Heart left ventricle (tissue), 16 donors: ENCODE data around the gene SH3GLB1. TPM values are rescaled to one million over a fixed set of nuclear protein-coding genes. Genes with fewer than 3 reads are reported as not detected.
A peak's percentile ranks its signal among the peaks of the same experiment; 100 is the strongest.

Experiments
- ATAC-seq, 4 donors: fragments of 200-7000 bp; cut with Tn5 transposase; one replicate each; pipeline ENCODE4 v1.9.1; 2020 to 2022; ENCODE audit warnings: moderate library complexity in 4 of 4, mild to moderate bottlenecking in 3 of 4, moderate number of reproducible peaks in 1 of 4
- DNase-seq, 5 donors: peaks; one replicate each; pipeline ENCODE4 v3.0.0-alpha.2; 2020
- H3K27ac ChIP-seq, 12 donors: fragments of 200-600 bp; sonication (generic) in 4 of 12; one replicate each; pipeline versions ENCODE4 v1.5.0 to v1.8.0; 2016 to 2022; ENCODE audit warnings: mild to moderate bottlenecking in 2 of 12
- H3K27me3 ChIP-seq, 9 donors: fragments of 200-600 bp; sonication (generic) in 2 of 9; one replicate each; pipeline versions ENCODE4 v1.5.1 to v1.8.0; 2016 to 2022; ENCODE audit warnings: mild to moderate bottlenecking in 3 of 9
- H3K36me3 ChIP-seq, 9 donors: fragments of 200-600 bp; sonication (generic) in 2 of 9; one replicate each; pipeline versions ENCODE4 v1.5.0 to v1.8.0; 2018 to 2022; ENCODE audit warnings: mild to moderate bottlenecking in 2 of 9
- H3K4me1 ChIP-seq, 12 donors: fragments of 200-600 bp; sonication (generic) in 4 of 12; one replicate each; pipeline versions ENCODE4 v1.5.0 to v1.8.0; 2016 to 2022; ENCODE audit warnings: mild to moderate bottlenecking in 3 of 12
- H3K4me3 ChIP-seq, 12 donors: fragments of 200-600 bp; sonication (generic) in 4 of 12; one replicate each; pipeline versions ENCODE4 v1.5.0 to v1.8.0; 2017 to 2022; ENCODE audit warnings: mild to moderate bottlenecking in 9 of 12, moderate library complexity in 4 of 12
- H3K9me3 ChIP-seq, 12 donors: fragments of 200-600 bp; sonication (generic) in 4 of 12; one replicate each; pipeline versions ENCODE4 v1.5.0 to v1.8.0; 2016 to 2022; ENCODE audit warnings: mild to moderate bottlenecking in 1 of 12
- CTCF ChIP-seq, 12 donors: fragments of 200-600 bp; sonication (generic) in 4 of 12; IDR thresholded peaks; one replicate each; pipeline versions ENCODE4 v1.5.0 to v1.8.0; 2018 to 2022; ENCODE audit warnings: antibody characterized with exemption in 12 of 12, mild to moderate bottlenecking in 5 of 12
- POLR2A ChIP-seq, 2 donors: fragments of 450-650 bp; IDR thresholded peaks; one replicate each; pipeline ENCODE4 v1.6.1; 2017; ENCODE audit warnings: antibody characterized with exemption in 2 of 2, mild to moderate bottlenecking in 2 of 2, moderate library complexity in 2 of 2
- WGBS, 4 donors: extraction: QIAGEN DNeasy Blood & Tissue Kit in 2 of 4; methylation state at CpG; one replicate each; pipeline versions ENCODE4 v1.1.5 to v1.1.7; 2013 to 2018; 5-methylcytosine and 5-hydroxymethylcytosine counted together
- intact Hi-C, 10 donors: fragments of 100-400 bp; cut with DNase I; formaldehyde crosslinking; loops; one replicate each; pipeline versions ENCODE4 v1.11.1 to v1.14.2; 2022
- polyA plus RNA-seq, 2 donors: library from polyadenylated mRNA; stranded (reverse); fragments of 200-250 nt; gene quantifications; one replicate each; pipeline ENCODE4 v1.2.3, GENCODE V29; 2013
- total RNA-seq, 9 donors: library from RNA; depleted of rRNA in 2 of 9; stranded (reverse); fragments of >200 nt in 2 of 9; fragmentation: NEBNext Ultra II Directional in 3 of 9; extraction: Animal tissue kit (Norgen Biotek cat#: 25700) in 3 of 9; gene quantifications; one replicate each; pipeline versions ENCODE4 v1.1.0 to v1.2.4, GENCODE V29; 2016 to 2023
- donor health status: ischemic (EF 13 %, LVEDD 7.1; RV severe dilation, severe dysfunction).
- donor health status: healthy with polysubstance abuse.
- donor health status: DM: no; HTN: yes; CAD: no.
- donor health status: DM: no; HTN: no; CAD: no.
- donor health status: ischemic (EF 25% LVEDD 6.9; RV normal size, moderate dysfunction).
- donor health status: ischemic (EF 25% LVEDD 5.7; RV mildly dilated, moderate dysfunction).
- donor health status: healthy.
- donor health status: DM: yes; HTN: yes; CAD: no.
- donor health status: ischemic (EF 35%, LVEDD 5.7; RV mildly dilated, moderate dysfunction).
- donor health status: nonischemic (EF 11% LVEDD 7.7; RV severe dilation, severe dysfunction).
- donor health status: DM: yes; HTN: yes; CAD: no.
- donor health status: PGD.
- donor health status: ischemic (EF 29% LVEDD 5.4; RV normal size, mild dysfunction).
- donor health status: nonischemic (EF 23%, LVEDD 6.1; RV moderate dilation, normal function).

Gene SH3GLB1
- total and polyA plus RNA-seq, 11 donors, result 26.3 to 203 (median 125) TPM

- no peak overlapping the region for H3K4me3 ChIP-seq
- no peak for DNase-seq
- no peak overlapping the region for H3K27ac ChIP-seq
- intact Hi-C loops, result no loop called here
- H3K27me3 ChIP-seq, result no peaks in the 10 kb centered on the region
- no peak for TF ChIP-seq CTCF (IDR thresholded peaks at IDR 0.05)
- TF ChIP-seq POLR2A (IDR thresholded peaks at IDR 0.05), result no peak
- H3K36me3 ChIP-seq, result no peaks in the 10 kb centered on the region
- peaks cover 0 to 8% (median 0%) of the 10 kb centered on the region in 12 donors for H3K4me1 ChIP-seq
- no peaks in the 10 kb centered on the region for H3K9me3 ChIP-seq
- no peak for ATAC-seq
These were observed 49.3 kb downstream of the SH3GLB1 start for GRCh38 chr1:86753700-86754099.

GRCh38 chr1:86754265-86754974, 50.0 kb downstream of the SH3GLB1 start:
- Histone ChIP-seq H3K36me3 (no peaks in the 10 kb centered on the region), H3K4me3 (no peak overlapping the region), H3K27me3 (no peaks in the 10 kb centered on the region), H3K4me1 (peaks cover 0 to 6% (median 0%) of the 10 kb centered on the region in 12 donors), H3K9me3 (peaks cover 0 to 1% (median 0%) of the 10 kb centered on the region in 12 donors), H3K27ac (no peak overlapping the region)
- no peak for ATAC-seq
- WGBS, 4 donors, result 61 to 70% (median 66%) methylated on average over 4 of the region's 4 CpGs
- no peak for DNase-seq
- intact Hi-C loops, result no loop called here
- TF ChIP-seq CTCF (IDR thresholded peaks at IDR 0.05) (no peak), POLR2A (IDR thresholded peaks at IDR 0.05) (no peak)

GRCh38 chr1:86756062-86756406, 51.7 kb downstream of the SH3GLB1 start:
- TF ChIP-seq CTCF (IDR thresholded peaks at IDR 0.05) (no peak), POLR2A (IDR thresholded peaks at IDR 0.05) (no peak)
- no peak overlapping the region for H3K4me3 ChIP-seq
- ATAC-seq (no peak), DNase-seq (no peak)
- H3K27ac ChIP-seq, result no peak overlapping the region
- H3K27me3 ChIP-seq, result no peaks in the 10 kb centered on the region
- H3K9me3 ChIP-seq, result peaks cover 0 to 2% (median 0%) of the 10 kb centered on the region in 12 donors
- H3K4me1 ChIP-seq, result peaks cover 0 to 6% (median 0%) of the 10 kb centered on the region in 12 donors
- H3K36me3 ChIP-seq, result no peaks in the 10 kb centered on the region
- intact Hi-C loops, result no loop called here

GRCh38 chr1:86757272-86757984, 53.1 kb downstream of the SH3GLB1 start:
- no peak for DNase-seq
- peak; percentile 33 to 53 (median 44) for ATAC-seq
- no peaks in the 10 kb centered on the region for H3K36me3 ChIP-seq
- H3K9me3 ChIP-seq, result peaks cover 0 to 2% (median 0%) of the 10 kb centered on the region in 12 donors
- no peak for TF ChIP-seq POLR2A (IDR thresholded peaks at IDR 0.05)
- TF ChIP-seq CTCF (IDR thresholded peaks at IDR 0.05), result no peak
- H3K4me3 ChIP-seq, result no peak overlapping the region
- H3K4me1 ChIP-seq, result peaks cover 0 to 6% (median 0%) of the 10 kb centered on the region in 12 donors
- peak overlapping the region in 1 of 12 donors; percentile 36 for H3K27ac ChIP-seq
- WGBS, 4 donors, result 78 to 87% (median 82%) methylated on average over 14 of the region's 14 CpGs
- no peaks in the 10 kb centered on the region for H3K27me3 ChIP-seq
- intact Hi-C loops, result no loop called here
